GM12891 (cell line): ENCODE data around the gene TNPO3.
"Not testable (repeated sequence)": the region's sequence is repeated elsewhere in the genome, so short reads cannot be mapped to it uniquely, and the experiment has no call there.

Experiments used
- DNase-seq: peaks from one replicate; pipeline ENCODE4 v3.0.0; 2011; ENCODE audit warnings: low spot score; ENCODE audit not compliant: insufficient read length
- FAIRE-seq: peaks from 2 replicates; lab custom pipeline; 2011; peaks lifted over from hg19 to GRCh38; lab: Jason Lieb, UNC
- PAX5 ChIP-seq: IDR thresholded peaks from 2 replicates; pipeline ENCODE4 v1.6.1; 2011; ENCODE audit warnings: low read length, moderate library complexity, mild to moderate bottlenecking; ENCODE audit not compliant: insufficient read depth, severe bottlenecking
- POLR2A ChIP-seq: IDR thresholded peaks from 2 replicates; pipeline ENCODE4 v1.6.1; 2011; ENCODE audit warnings: low read depth, low read length, control low read depth
- POLR2AphosphoS5 ChIP-seq: IDR thresholded peaks from 2 replicates; pipeline ENCODE4 v1.6.1; 2011; ENCODE audit warnings: low read depth, low read length, control low read depth
- POU2F2 ChIP-seq: IDR thresholded peaks from 2 replicates; pipeline ENCODE4 v1.6.1; 2011; ENCODE audit warnings: low read depth, mild to moderate bottlenecking, control low read depth, low read length, moderate library complexity
- SPI1 ChIP-seq: IDR thresholded peaks from 2 replicates; pipeline ENCODE4 v1.6.1; 2011; ENCODE audit warnings: low read depth, low read length, control low read depth
- TAF1 ChIP-seq: IDR thresholded peaks from 2 replicates; pipeline ENCODE4 v1.6.1; 2011; ENCODE audit warnings: low read depth, low read length, control low read depth

Gene TNPO3

DNA sequence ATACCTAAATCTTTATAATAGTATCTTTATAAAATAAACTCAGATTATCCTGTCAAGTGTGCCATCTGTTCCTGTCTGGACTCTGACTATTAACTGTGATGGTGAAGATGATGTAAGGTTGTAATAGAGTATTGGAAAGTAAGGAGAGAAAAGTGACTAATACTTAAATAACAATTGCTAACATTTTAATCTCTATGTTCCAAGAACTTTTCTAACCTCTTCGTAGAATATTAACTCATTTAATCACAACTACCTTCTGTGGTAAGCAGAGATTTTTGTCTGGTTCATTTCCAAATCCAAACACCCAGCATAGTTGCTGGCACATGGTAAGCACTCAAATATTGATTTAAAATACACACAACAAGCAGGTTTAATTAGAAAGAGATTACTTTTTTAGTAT lies 2.5 kb downstream of the TNPO3 start:
- no peak for DNase-seq
- no peak for TF ChIP-seq POLR2AphosphoS5
- no peak for TF ChIP-seq TAF1
- no peak for TF ChIP-seq POLR2A
- TF ChIP-seq SPI1 = no peak
- TF ChIP-seq PAX5 = no peak
- no peak for TF ChIP-seq POU2F2
- FAIRE-seq = no peak

DNA sequence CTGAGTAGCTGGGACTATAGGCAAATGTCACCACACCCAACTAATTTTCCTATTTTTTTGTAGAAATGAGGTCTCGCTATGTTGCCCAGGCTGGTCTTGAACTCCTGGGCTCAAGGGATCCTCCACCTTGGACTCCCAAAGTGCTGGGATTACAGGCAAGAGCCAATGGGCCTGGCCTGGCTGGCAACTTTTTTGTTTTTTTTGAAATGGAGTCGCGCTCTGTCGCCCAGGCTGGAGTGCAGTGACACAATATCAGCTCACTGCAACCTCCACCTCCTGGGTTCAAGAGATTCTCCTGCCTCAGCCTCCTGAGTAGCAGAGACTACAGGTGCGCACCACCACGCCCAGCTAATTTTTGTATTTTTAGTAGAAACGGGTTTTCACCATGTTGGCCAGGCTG lies 3.5 kb downstream of the TNPO3 start:
- FAIRE-seq, DNase-seq: not testable (repeated sequence)
- TF ChIP-seq PAX5 = peak; percentile 61

DNA sequence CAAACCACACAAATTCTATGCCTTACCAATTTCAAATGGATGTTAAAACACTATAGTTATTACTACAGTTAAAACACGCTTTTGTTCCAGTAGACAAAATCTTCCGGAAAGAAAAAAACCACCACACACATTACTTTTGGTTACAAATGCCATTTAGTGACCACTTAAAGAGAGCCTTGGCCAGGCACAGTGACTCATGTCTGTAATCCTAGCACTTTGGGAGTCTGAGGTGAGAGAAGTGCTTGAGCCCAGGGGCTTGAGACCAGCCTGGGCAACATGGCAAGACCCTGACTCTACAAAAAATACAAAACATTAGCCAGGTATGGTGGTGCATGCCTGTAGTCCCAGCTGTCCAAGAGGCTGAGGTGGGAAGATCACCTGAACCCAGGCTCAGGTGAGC lies 7.2 kb downstream of the TNPO3 start:
- DNase-seq = no peak
- peak; percentile 81 for FAIRE-seq
- no peak for TF ChIP-seq PAX5
- TF ChIP-seq POLR2AphosphoS5 = no peak
- TF ChIP-seq POLR2A = no peak
- TF ChIP-seq TAF1 = no peak
- no peak for TF ChIP-seq SPI1
- TF ChIP-seq POU2F2 = no peak

DNA sequence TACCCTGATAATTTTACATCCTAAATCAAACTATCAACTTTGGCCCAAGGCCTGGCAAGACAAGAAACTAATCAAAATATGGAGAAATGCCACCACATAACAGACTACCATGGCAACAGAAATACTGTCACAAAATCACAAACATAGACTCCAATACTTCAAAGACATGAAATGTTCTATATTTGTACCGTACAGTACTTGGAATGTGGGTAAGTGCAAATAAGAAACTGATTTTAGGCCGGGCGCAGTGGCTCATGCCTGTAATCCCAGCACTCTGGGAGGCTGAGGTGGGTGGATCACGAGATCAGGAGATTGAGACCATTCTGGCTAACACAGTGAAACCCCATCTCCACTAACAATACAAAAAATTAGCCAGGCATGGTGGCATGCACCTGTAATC lies 9.2 kb downstream of the TNPO3 start:
- no peak for FAIRE-seq

DNA sequence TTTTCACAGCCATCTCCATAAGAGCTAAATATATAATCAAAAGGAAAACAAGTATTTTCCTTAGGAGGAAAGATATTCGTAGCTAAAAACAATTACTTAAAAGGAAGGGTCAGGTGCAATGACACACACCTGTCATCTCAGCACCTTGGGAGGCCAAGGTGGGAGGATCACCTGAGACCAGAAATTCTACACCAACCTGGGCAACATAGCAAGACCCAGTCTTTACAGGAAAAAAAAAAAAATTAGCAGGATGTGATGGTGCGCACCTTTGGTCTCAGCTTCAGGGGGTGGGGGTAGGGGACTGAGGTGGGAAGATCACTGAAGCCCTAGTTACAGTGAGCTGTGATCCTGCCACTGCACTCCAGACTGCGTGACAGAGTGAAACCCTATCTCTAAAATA lies 11.9 kb downstream of the TNPO3 start:
- TF ChIP-seq POLR2AphosphoS5 (no peak), PAX5 (no peak), TAF1 (no peak), POU2F2 (no peak), POLR2A (no peak), SPI1 (no peak)
- FAIRE-seq (no peak), DNase-seq (no peak)

More for the DNA sequence above, 9.2 kb downstream of the TNPO3 start:
- no peak for DNase-seq
- no peak for TF ChIP-seq POLR2AphosphoS5
- TF ChIP-seq POLR2A = no peak

DNA sequence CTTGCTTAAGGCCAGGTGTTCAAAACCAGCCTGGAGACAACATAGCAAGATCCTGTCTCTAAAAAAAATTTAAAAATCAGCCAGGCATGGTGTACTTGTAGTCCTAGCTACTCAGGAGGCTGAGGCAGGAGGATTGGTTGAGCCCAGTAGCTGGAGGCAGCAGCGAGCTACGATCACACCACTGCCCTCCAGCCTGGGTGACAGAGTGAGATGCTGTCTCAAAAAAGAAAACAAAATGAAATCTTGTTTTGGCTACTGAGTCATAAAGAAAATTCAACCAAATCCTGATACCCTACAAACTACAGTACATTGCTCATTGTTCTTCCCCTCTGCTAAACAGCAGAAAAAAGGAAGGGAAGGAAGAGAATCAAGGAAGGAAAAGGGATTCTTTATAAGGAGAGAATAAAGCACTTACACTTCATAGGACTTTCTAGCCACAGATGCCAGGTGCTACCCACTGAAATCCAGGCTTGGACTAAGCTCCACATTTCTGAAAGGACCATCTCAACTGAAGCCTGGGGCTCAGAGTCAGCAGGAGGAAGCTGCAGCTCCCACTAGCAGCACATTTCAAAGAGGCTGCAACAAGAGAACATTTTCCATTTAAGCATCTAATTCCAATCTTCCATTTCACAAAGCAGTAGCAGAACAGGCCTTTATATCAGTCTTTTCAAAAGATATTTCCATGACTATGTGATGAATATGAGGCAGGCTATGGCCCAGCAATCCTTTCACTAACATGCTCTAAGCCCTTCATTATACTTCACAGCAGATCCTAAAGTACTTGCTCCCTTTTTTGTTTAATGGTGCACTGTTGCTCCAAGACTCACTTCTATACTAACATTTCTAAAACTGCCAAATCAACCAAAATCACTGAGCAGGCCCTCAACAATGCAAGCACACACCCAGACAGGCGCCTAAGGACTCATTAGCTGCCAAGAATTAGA lies 13.5 kb downstream of the TNPO3 start:
- no peak for DNase-seq
- FAIRE-seq = peak; percentile 63
- TF ChIP-seq TAF1 (no peak), POU2F2 (no peak), SPI1 (no peak), POLR2AphosphoS5 (no peak), PAX5 (no peak), POLR2A (no peak)

DNA sequence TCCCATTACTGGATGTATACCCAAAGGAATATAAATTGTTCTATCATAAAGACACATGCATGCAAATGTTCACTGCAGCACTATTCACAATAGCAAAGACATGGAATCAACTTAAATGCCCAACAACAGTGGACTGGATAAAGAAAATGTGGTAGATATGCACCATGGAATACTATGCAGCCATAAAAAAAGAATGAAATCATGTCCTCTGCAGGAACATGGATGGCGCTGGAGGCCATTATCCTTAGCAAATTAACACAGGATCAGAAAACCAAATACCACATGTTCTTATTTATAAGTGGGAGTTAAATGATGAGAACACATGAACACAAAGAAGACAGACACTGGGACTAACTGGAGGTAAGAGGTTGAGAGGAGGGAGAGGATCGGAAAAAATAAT lies 16.4 kb downstream of the TNPO3 start:
- not testable (repeated sequence) for FAIRE-seq, DNase-seq

DNA sequence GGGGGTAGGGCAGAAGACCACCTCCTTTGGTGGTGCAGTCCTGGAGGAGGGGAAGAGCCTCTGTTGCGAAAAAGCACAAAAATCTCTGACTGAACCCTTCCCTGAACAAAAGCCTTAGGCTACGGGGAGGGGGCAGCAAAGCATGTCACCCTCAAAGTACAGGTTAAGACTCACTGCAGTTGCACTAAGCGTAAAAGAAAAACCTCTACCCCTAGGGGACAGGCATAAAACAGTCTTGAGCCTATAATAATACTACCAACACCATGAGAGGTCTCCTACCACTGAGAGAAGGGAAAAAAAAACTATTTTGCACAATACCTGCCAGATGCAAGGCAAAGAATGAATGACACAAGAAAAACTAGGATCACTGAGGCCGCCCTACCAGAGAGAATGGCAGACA lies 17.3 kb downstream of the TNPO3 start:
- TF ChIP-seq POLR2A (no peak), SPI1 (no peak), PAX5 (no peak), POU2F2 (no peak), POLR2AphosphoS5 (no peak), TAF1 (no peak)
- DNase-seq = no peak
- FAIRE-seq = no peak

DNA sequence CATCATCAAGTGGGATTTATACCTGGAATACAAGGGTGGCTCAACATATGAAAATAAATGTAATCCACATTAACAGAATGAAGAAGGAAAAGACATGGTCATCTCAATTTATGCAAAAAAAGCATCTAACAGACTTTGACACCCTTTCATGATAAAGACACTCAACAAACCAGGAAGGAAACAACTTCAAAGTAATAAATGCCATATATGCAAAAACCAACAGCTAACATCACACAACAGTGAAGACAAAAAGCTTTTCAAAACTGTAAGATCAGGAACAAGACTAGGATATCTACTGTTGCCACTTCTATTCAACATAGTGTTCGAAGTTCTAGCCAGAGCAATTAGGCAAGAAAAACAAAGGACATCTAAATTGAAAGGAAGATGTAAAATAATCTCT lies 22.9 kb downstream of the TNPO3 start:
- DNase-seq (no peak), FAIRE-seq (no peak)
- TF ChIP-seq POLR2A (no peak), TAF1 (no peak), POU2F2 (no peak), PAX5 (no peak), SPI1 (no peak), POLR2AphosphoS5 (no peak)

DNA sequence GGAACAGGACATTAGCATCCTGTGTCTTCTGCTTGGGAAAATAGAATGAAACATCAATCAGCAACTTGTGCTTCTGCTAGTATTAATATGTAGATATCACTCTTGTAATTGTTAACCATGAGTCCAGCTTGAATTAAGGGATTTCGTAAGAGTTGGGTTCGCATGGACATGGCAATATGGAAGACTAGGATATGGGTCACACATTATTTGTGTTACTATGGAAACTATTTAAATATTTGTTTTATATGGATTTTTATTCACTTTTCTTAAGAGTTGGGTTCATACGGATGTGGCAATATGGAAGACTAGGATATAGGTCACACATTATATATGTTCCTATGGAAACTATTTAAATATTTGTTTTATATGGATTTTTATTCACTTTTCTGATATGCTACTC lies 24.5 kb downstream of the TNPO3 start:
- DNase-seq (no peak), FAIRE-seq (no peak)
- no peak for TF ChIP-seq PAX5
- TF ChIP-seq SPI1 = no peak
- no peak for TF ChIP-seq POU2F2
- TF ChIP-seq TAF1 = no peak
- no peak for TF ChIP-seq POLR2AphosphoS5
- TF ChIP-seq POLR2A = no peak
